ENCODE data around the gene UBTF.

Gene UBTF

DNA sequence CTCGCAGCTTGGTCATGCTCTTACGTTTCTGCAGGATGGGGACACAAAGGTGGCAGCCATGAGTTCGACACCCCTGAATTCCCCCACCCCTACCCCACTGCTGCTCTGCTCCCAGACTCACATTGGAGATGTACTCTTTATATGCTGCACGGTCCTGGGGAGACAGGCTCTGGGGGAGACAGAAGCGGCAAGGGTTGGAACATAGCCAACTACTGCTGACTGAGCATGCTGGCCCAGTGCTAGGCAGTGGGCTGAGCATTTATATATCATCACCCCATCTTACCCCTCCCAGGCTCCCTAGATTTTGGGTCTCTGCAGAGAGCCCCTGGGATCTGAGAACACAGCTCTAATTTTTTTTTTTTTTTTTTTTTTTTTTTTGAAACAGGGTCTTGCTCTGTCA is 11.7 kb downstream of the UBTF start:
- H3K27ac ChIP-seq (ENCODE audit: low read length), result no peak overlapping the region
- H3K4me2 ChIP-seq (ENCODE audit: low read length), result no peak overlapping the region
- TF ChIP-seq, protein P1, sequence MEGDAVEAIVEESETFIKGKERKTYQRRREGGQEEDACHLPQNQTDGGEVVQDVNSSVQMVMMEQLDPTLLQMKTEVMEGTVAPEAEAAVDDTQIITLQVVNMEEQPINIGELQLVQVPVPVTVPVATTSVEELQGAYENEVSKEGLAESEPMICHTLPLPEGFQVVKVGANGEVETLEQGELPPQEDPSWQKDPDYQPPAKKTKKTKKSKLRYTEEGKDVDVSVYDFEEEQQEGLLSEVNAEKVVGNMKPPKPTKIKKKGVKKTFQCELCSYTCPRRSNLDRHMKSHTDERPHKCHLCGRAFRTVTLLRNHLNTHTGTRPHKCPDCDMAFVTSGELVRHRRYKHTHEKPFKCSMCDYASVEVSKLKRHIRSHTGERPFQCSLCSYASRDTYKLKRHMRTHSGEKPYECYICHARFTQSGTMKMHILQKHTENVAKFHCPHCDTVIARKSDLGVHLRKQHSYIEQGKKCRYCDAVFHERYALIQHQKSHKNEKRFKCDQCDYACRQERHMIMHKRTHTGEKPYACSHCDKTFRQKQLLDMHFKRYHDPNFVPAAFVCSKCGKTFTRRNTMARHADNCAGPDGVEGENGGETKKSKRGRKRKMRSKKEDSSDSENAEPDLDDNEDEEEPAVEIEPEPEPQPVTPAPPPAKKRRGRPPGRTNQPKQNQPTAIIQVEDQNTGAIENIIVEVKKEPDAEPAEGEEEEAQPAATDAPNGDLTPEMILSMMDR (IDR thresholded peaks at IDR 0.05; ENCODE audit: low read depth, low read length), result no peak
- TF ChIP-seq EZH2phosphoT487 (IDR thresholded peaks at IDR 0.05; ENCODE audit: low read depth), result no peak

DNA sequence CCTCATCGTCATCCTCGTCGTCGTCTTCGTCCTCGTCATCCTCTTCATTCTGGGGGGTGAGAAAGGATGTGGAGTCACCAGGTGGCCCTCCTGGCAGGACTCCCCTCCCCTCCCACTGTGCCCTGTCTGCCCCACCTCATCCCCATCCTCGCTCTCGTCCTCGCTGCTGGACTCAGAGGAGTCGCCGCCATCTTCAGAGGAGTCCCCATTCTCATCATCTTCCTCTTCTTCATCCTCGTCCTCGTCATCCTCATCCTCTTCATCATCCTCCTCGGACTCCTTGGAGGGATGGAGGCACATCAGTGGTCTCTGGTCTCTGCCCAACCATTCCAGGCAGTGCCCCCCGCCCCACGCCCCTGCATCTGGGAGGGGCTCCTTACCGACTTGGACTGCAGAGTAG is 12.2 kb downstream of the UBTF start:
- Histone ChIP-seq H3K36me3 (replicated peaks; ENCODE audit: low read depth, low read length) (peaks cover 35% of the 10 kb centered on the region), H4K20me1 (ENCODE audit: insufficient read depth, low read length) (no peaks in the 10 kb centered on the region), H3K9ac (ENCODE audit: low read length) (no peak overlapping the region), H3K4me1 (ENCODE audit: low read length) (peaks cover 33% of the 10 kb centered on the region), H3K4me3 (ENCODE audit: low read length) (no peak overlapping the region), H3K4me2 (ENCODE audit: low read length) (no peak overlapping the region), H3K27ac (ENCODE audit: low read length) (no peak overlapping the region), H3K79me2 (ENCODE audit: low read length) (peaks cover 5% of the 10 kb centered on the region; the same call in 1 of the 2 replicates), H2AFZ (ENCODE audit: low read depth, low read length) (no peak overlapping the region), H3K9me3 (ENCODE audit: insufficient read depth, low read length) (no peaks in the 10 kb centered on the region), H3K27me3 (ENCODE audit: low read depth, low read length) (no peaks in the 10 kb centered on the region)
- no peak for TF ChIP-seq EZH2phosphoT487 (IDR thresholded peaks at IDR 0.05; ENCODE audit: low read depth)
- TF ChIP-seq, protein P1 (IDR thresholded peaks at IDR 0.05; ENCODE audit: low read depth, low read length), result no peak

More for the DNA sequence above, 11.7 kb downstream of the UBTF start:
- no peaks in the 10 kb centered on the region for H4K20me1 ChIP-seq (ENCODE audit: insufficient read depth, low read length)
- H3K9ac ChIP-seq (ENCODE audit: low read length), result no peak overlapping the region
- H3K36me3 ChIP-seq (replicated peaks; ENCODE audit: low read depth, low read length), result peaks cover 37% of the 10 kb centered on the region
- H3K4me1 ChIP-seq (ENCODE audit: low read length), result peaks cover 33% of the 10 kb centered on the region
- H3K79me2 ChIP-seq (ENCODE audit: low read length), result peaks cover 5% of the 10 kb centered on the region; the same call in 1 of the 2 replicates
- no peak overlapping the region for H3K4me3 ChIP-seq (ENCODE audit: low read length)
- no peaks in the 10 kb centered on the region for H3K27me3 ChIP-seq (ENCODE audit: low read depth, low read length)
- no peak overlapping the region for H2AFZ ChIP-seq (ENCODE audit: low read depth, low read length)
- H3K9me3 ChIP-seq (ENCODE audit: insufficient read depth, low read length), result no peaks in the 10 kb centered on the region

DNA sequence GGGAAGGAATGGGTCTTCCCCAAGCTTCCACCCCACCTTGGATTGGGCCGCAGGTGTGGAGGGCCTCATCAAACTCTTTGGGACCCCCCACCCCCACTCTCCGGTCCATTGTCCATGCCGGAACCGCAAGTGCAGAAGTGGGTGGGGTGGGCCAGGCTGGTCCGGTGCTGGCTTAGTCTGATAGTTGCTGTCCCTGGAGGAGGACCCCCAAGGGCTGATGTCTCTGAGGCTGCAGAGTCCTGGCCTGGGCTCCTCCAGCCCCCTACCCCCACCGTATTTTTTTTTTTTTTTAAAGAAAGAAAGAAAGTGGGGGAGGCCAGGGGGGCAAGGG is 12.7 kb downstream of the UBTF start:
- H3K9ac ChIP-seq (ENCODE audit: low read length), result no peak overlapping the region
- no peak for TF ChIP-seq EZH2phosphoT487 (IDR thresholded peaks at IDR 0.05; ENCODE audit: low read depth)
- TF ChIP-seq, protein P1 (IDR thresholded peaks at IDR 0.05; ENCODE audit: low read depth, low read length), result no peak

DNA sequence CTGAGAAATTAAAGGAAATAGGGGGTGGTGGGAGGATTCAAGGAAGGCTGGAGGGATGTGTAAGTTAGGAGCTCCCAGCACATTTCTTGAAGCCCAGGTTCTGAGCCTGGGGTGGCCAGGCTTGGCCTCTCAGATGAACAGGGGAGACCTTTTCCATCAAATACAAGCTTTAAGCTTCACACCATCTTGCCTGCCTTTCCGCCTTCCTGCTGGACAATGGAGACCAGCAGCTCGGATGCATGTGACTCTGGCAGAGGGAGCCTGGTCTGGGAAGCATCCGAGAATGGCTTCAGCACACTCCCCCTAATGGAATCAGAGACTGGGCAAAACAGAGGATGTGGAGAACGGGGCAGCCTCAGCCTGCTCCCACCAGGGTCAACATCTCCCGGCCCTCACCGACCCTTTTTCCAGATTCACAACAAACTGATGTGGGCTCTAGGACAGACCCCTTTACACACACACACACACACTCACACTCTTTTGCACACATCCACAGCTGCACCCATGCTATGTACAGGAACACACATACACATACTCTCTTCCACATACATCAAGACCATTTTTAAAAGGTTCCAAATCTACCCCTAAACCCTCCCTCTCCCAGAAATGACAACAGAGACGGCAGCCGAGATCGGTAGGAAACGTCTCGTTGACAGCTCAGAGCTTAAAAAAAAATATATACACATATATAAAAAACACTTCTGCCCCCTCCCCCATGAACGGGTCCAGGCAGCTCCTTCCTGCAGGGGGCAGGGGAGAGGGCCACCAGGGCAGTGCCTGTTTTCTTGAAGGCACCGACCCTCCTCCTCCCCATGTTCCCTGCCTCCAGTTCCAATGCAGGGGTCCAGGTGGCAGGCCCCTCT is 13.3 kb downstream of the UBTF start:
- Histone ChIP-seq H3K27me3 (ENCODE audit: low read depth, low read length) (no peaks in the 10 kb centered on the region), H3K79me2 (ENCODE audit: low read length) (peaks cover 6% of the 10 kb centered on the region; the same call in 1 of the 2 replicates), H4K20me1 (ENCODE audit: insufficient read depth, low read length) (no peaks in the 10 kb centered on the region), H3K9ac (ENCODE audit: low read length) (no peak overlapping the region), H3K9me3 (ENCODE audit: insufficient read depth, low read length) (no peaks in the 10 kb centered on the region), H3K4me2 (ENCODE audit: low read length) (no peak overlapping the region), H3K27ac (ENCODE audit: low read length) (no peak overlapping the region), H2AFZ (ENCODE audit: low read depth, low read length) (no peak overlapping the region), H3K4me3 (ENCODE audit: low read length) (no peak overlapping the region), H3K4me1 (ENCODE audit: low read length) (peaks cover 28% of the 10 kb centered on the region), H3K36me3 (replicated peaks; ENCODE audit: low read depth, low read length) (peaks cover 29% of the 10 kb centered on the region)
- no peak for TF ChIP-seq EZH2phosphoT487 (IDR thresholded peaks at IDR 0.05; ENCODE audit: low read depth)
- TF ChIP-seq, protein P1 (IDR thresholded peaks at IDR 0.05; ENCODE audit: low read depth, low read length), result no peak

More for the DNA sequence above, 12.7 kb downstream of the UBTF start:
- Histone ChIP-seq H3K79me2 (ENCODE audit: low read length) (peaks cover 5% of the 10 kb centered on the region; the same call in 1 of the 2 replicates), H3K4me3 (ENCODE audit: low read length) (no peak overlapping the region), H3K4me1 (ENCODE audit: low read length) (peaks cover 32% of the 10 kb centered on the region), H3K27me3 (ENCODE audit: low read depth, low read length) (no peaks in the 10 kb centered on the region), H2AFZ (ENCODE audit: low read depth, low read length) (no peak overlapping the region), H3K4me2 (ENCODE audit: low read length) (no peak overlapping the region), H4K20me1 (ENCODE audit: insufficient read depth, low read length) (no peaks in the 10 kb centered on the region), H3K27ac (ENCODE audit: low read length) (no peak overlapping the region), H3K36me3 (replicated peaks; ENCODE audit: low read depth, low read length) (peaks cover 35% of the 10 kb centered on the region), H3K9me3 (ENCODE audit: insufficient read depth, low read length) (no peaks in the 10 kb centered on the region)

Data from OCI-LY3 (cell line).